Subcutaneous abdominal adipose tissue (tissue), 5 donors: ENCODE data around the gene PLIN5.
"Not testable (repeated sequence)": the region's sequence is repeated elsewhere in the genome, so short reads cannot be mapped to it uniquely, and the experiment has no call there.

Experiments used
- H3K27ac ChIP-seq: one replicate; pipeline ENCODE4 v1.7.0; 2013; ENCODE audit warnings: low read depth, mild to moderate bottlenecking, inconsistent platforms, low read length, moderate library complexity
- H3K27me3 ChIP-seq, 5 donors: one replicate each; pipeline ENCODE4 v1.7.0; 2013; ENCODE audit warnings: low read length in 5 of 5, inconsistent platforms in 1 of 5; ENCODE audit not compliant: control insufficient read depth in 5 of 5, insufficient read depth in 4 of 5
- H3K36me3 ChIP-seq, 5 donors: one replicate each; pipeline ENCODE4 v1.7.0; 2013; ENCODE audit warnings: low read length in 5 of 5; ENCODE audit not compliant: control insufficient read depth in 5 of 5, insufficient read depth in 5 of 5
- H3K4me1 ChIP-seq, 5 donors: one replicate each; pipeline ENCODE4 v1.7.0; 2013; ENCODE audit warnings: low read length in 5 of 5, mild to moderate bottlenecking in 3 of 5, moderate library complexity in 1 of 5; ENCODE audit not compliant: control insufficient read depth in 5 of 5, insufficient read depth in 5 of 5
- H3K4me3 ChIP-seq, 5 donors: one replicate each; pipeline ENCODE4 v1.7.0; 2013; ENCODE audit warnings: low read length in 5 of 5, low read depth in 1 of 5
- H3K9ac ChIP-seq, 5 donors: one replicate each; pipeline ENCODE4 v1.7.0; 2013; ENCODE audit warnings: low read length in 5 of 5, mild to moderate bottlenecking in 4 of 5, moderate library complexity in 3 of 5
- H3K9me3 ChIP-seq, 5 donors: one replicate each; pipeline ENCODE4 v1.7.0; 2013; ENCODE audit warnings: low read length in 5 of 5; ENCODE audit not compliant: control insufficient read depth in 5 of 5
- donor health status: healthy.
- donor health status: healthy.
- donor health status: healthy.
- donor health status: healthy.
- donor health status: healthy.

PLIN5 gene

DNA sequence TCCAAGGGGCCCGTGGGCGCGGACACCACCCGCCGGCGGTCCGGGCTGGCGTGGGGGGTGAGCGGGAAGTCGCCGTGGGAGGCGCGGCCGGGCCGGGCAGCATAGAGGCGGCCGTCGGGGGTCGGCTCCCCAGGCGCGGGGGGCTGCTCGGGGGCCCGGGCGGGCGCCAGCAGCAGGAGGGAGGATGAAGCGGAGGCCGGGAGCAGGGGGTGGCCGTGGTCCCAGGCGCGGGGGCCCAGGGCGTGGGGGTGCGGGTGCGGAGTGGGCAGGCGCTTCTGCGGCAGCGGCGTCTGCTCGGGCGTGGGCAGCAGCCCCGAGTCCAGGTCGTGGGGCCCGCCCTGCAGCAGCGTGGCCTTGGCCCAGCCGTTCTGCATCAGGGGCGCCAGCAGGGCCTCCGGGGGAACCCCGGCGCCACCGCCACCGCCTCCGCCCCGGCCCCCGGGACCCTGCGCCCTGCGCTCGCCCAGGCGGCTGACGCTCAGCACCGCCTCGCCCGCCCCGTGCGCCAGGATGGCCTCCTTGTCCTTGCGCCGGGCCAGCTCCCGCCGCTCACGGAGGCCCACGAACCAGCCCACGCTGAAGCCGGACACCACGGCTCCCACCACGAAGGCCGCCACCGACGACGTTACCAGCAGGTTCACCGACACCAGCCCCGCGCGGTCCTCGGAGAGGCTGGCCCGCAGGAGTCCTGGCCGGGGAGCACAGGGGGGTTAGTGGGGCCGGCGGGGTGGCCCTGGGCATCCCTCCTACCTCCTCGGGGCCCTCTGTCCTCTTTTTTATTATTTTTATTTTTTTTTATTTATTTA, 9.0 kb upstream of the PLIN5 start:
- Histone ChIP-seq H3K27ac (no peak overlapping the region), H3K9ac (no peak overlapping the region), H3K4me3 (no peak overlapping the region), H3K27me3 (no peaks in the 10 kb centered on the region), H3K4me1 (peaks cover 0 to 17% (median 12%) of the 10 kb centered on the region in 5 donors), H3K36me3 (peaks cover 0 to 18% (median 9%) of the 10 kb centered on the region in 5 donors), H3K9me3 (peaks cover 0 to 5% (median 2%) of the 10 kb centered on the region in 5 donors)

DNA sequence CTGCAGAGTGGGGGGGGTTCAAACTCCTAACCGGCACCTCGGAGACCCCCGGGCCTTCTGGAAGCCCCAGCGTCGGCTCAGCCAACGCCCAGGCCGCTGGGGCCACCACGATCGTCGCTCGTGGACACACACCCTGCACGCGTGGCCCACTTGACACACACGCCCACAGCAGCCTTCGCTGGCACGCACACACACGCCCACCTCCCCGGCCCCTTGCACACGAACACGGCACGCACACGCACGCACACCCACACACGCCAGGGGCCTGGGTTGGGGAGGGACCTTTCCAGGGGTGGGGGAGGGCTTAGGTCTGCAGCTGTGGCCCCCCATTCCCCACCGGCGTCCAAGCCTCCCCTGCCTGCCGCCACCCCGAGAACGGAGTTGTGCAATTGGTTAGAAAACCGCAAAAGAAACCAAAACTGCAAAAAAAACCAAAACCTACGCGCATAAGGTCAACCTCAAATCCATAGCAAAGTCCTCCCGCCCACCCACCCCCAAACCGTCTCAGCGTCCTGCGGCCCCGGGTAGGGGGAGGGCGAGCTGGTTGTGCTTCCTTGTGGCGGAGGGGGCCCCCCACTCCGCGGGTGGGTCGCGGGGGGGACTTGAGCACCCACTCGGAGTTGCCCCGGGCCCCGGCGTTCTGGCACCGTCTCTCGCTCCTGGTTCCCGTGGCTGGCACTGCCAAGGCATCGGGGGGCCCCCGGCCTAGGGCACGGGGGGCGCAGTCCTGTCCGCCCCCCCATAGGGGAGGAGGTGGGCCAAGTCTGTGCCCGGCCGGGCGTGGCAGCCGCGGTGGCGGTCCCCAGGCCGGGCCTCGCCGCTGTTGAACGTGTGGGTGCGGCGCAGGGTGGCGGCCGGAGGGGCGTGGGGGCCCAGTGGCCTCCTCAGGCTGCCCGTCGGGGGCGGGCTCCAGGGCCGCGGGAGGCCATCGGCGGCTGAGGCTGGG, 8.1 kb upstream of the PLIN5 start:
- H3K9ac ChIP-seq = no peak overlapping the region
- peaks cover 0 to 5% (median 2%) of the 10 kb centered on the region in 5 donors for H3K9me3 ChIP-seq
- no peak overlapping the region for H3K27ac ChIP-seq
- peak overlapping the region in 1 of 5 donors; percentile 42 for H3K4me3 ChIP-seq
- peaks cover 0 to 20% (median 12%) of the 10 kb centered on the region in 5 donors for H3K4me1 ChIP-seq
- peaks cover 0 to 12% (median under 1%) of the 10 kb centered on the region in 5 donors for H3K36me3 ChIP-seq
- no peaks in the 10 kb centered on the region for H3K27me3 ChIP-seq

DNA sequence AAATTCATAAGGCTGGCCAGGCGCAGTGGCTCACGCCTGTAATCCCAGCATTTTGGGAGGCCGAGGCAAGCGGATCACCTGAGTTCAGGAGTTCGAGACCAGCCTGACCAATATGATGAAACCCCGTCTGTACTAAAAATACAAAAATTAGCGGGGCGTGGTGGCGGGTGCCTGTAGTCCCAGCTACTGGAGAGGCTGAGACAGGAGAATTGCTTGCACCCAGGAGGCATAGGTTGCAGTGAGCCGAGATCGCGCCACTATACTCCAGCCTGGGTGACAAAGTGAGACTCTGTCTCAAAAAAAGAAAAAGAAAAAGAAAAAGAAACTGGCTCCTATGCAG, 6.8 kb upstream of the PLIN5 start:
- H3K9me3 ChIP-seq, H3K27me3 ChIP-seq, H3K9ac ChIP-seq, H3K36me3 ChIP-seq, H3K4me3 ChIP-seq, H3K27ac ChIP-seq: not testable (repeated sequence)
- H3K4me1 ChIP-seq = peaks cover 0 to 19% (median 10%) of the 10 kb centered on the region in 5 donors

DNA sequence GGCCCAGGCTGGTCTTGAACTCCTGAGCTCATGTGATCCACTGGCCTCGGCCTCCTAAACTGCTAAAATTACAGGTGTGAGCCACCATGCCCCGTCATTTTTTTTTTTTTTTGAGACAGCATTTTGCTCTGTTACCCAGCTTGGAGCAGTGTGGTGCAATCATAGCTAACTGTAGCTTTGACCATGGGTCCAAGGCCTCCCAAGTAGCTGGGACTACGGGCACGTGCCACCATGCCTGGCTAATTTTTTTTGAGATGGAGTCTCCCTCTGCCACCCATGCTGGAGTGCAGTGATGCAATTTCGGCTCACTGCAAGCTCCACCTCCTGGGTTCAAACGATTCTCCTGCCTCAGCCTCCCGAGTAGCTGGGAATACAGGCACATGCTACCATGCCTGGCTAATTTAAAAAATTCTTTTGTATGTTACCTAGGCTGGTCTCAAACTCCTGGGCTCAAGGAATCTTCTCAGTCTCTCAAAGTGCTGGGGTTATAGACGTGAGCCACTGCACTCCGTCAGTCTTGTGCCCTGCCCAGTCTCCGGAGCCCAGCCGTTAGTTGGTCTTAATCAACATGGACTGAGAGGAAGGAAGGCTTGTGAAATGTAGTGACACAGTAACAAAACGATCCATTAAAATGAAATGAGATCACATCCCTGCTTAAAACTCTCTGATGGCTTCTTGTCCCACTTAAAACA, 6.2 kb upstream of the PLIN5 start:
- H3K4me1 ChIP-seq = peaks cover 0 to 19% (median 10%) of the 10 kb centered on the region in 5 donors
- H3K4me3 ChIP-seq = no peak overlapping the region
- no peaks in the 10 kb centered on the region for H3K27me3 ChIP-seq
- peaks cover 0 to 5% (median 2%) of the 10 kb centered on the region in 5 donors for H3K9me3 ChIP-seq
- no peak overlapping the region for H3K27ac ChIP-seq
- no peak overlapping the region for H3K9ac ChIP-seq
- H3K36me3 ChIP-seq = peaks cover 0 to 3% (median 0%) of the 10 kb centered on the region in 5 donors

DNA sequence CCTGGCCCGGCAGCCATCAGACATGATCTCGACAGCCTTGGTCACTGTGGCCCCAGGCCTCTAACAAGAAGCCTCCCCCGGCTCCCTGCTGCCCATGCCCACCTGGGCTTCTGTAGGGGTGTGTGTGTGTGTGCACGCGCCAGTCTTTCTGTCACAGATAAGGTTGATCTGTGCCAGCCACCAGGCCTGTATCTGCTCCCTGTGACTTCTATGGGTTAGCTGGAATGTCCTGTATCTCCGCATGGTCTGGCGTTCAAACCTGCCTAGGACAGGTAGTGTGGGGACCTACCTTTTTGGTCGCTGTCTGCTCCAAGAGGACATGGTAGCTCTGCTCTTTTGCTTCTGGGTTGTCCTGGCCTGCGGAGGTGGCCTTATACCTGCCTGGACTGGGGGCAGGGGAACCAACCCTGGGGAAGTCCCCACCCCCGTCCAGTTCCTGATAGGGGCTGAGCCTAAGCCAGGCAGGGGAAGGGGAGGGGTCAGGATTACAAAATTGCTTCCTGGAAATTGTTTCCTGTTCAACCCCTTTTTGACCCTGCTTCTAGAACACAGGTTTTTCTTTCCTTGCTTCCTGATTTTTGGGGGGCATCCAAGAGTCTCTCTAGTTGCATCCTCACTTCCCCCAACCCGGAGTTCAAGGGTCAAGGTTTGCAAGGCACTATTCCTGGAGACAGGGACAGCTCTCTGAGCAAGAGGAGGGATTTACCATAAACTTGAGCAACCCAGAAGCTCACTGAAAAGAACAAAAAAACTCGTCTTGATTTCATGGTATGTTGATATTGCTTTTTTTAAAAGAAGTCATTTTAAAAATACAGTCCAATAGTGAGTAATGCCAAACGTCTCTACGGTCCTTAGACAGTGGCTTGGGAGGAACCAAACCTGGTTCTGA, 4.9 kb upstream of the PLIN5 start, which contains the start of gene LRG1:
LRG1 (minus strand) TSS at position 344 of the 889 bp plus-strand sequence; CDS start at position 321, 23 bp downstream.
- H3K27ac ChIP-seq = peak within 1 kb of the TSS; percentile 18
- H3K27me3 ChIP-seq = no peaks in the 10 kb centered on the region
- peaks cover 0 to 5% (median 2%) of the 10 kb centered on the region in 5 donors for H3K9me3 ChIP-seq
- H3K4me3 ChIP-seq = no peak within 1 kb of the TSS
- H3K36me3 ChIP-seq = no peaks in the 10 kb centered on the region
- H3K9ac ChIP-seq = no peak within 1 kb of the TSS
- peaks cover 0 to 28% (median 19%) of the 10 kb centered on the region in 5 donors for H3K4me1 ChIP-seq

DNA sequence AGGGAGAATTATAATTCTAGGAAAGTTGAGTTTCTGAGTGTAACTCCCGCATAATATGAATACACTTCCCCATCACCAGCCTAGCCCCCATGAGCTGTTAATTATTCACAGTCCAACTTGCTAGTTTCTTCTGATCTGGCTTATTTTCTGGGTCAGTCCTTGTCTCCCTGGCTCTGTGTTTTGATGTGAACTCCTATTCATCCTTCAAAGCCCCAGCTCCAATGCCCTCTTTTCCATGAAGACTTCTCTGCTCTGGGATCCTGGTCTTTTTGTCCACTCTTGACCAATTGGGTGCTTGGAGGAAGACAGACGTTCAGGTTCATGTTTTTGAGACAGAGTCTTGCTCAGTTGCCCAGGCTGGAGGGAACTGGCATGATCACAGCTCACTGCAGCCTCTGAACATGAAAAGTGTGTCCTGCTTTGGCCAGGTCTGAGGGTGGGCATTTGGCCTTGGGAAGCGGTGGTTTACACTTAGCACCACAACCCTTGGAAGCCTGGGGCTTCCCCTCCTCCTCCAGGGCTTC, 4.2 kb upstream of the PLIN5 start:
- H3K4me3 ChIP-seq = no peak overlapping the region
- no peaks in the 10 kb centered on the region for H3K36me3 ChIP-seq
- no peak overlapping the region for H3K9ac ChIP-seq
- H3K27me3 ChIP-seq = no peaks in the 10 kb centered on the region
- peaks cover 0 to 36% (median 26%) of the 10 kb centered on the region in 5 donors for H3K4me1 ChIP-seq
- H3K9me3 ChIP-seq = peaks cover 0 to 5% (median 2%) of the 10 kb centered on the region in 5 donors
- no peak overlapping the region for H3K27ac ChIP-seq

DNA sequence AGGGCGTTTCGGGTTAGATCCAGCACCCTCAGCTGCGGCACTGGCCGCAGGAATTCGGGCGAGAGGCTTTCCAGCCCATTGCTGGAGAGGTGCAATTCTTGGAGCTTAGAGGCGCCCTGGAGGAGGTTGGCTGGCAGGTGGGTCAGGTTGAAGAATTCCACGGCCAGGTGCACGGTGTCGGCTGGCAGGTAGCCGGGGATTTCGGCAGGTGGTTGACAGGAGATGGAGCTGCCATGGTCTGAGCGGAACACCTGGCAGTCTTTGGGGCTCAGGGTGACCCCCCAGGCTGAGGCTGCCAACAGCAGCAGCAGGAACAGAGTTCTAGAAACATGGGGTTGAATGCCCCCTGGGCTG, 3.6 kb upstream of the PLIN5 start:
- Histone ChIP-seq H3K27ac (no peak overlapping the region), H3K4me1 (peaks cover 0 to 36% (median 26%) of the 10 kb centered on the region in 5 donors), H3K4me3 (no peak overlapping the region), H3K9ac (no peak overlapping the region), H3K36me3 (no peaks in the 10 kb centered on the region), H3K27me3 (no peaks in the 10 kb centered on the region), H3K9me3 (peaks cover 0 to 5% (median 2%) of the 10 kb centered on the region in 5 donors)

DNA sequence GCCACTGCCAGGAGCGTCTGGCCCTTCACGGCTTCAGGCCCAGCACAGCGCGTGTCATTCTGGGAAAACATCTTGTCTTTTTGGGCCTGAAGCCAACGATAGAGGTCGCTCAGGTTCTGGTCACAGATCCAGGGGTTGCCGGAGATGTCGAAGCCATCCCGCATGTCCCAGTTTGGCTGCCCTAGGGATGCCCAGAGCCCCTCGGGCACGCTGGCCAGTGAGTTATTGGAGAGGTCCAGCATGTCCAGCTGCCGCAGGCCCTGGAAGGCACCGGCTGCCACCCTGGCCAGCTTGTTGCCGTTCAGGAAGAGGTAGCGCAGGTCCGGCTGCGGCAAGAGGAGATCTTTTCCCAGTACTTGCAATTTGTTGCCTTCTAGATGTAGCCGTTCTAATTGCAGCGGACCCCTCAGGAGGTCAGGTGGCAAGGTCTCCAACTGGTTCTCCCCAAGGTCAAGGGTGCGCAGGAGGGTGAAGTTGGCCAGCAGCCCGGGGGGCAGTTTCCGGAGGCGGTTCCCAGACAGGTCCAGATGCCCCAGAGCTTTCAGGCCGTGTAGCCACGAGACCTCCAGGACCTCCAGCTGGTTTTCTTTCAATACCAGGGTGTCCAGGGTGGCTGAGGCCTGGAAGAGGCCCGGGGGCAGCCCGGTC, 3.1 kb upstream of the PLIN5 start:
- H3K27ac ChIP-seq = no peak overlapping the region
- H3K4me1 ChIP-seq = peaks cover 0 to 37% (median 26%) of the 10 kb centered on the region in 5 donors
- H3K9ac ChIP-seq = no peak overlapping the region
- H3K27me3 ChIP-seq = no peaks in the 10 kb centered on the region
- H3K4me3 ChIP-seq = no peak overlapping the region
- no peaks in the 10 kb centered on the region for H3K36me3 ChIP-seq
- H3K9me3 ChIP-seq = peaks cover 0 to 5% (median 2%) of the 10 kb centered on the region in 5 donors
